Measurements from ENCODE around the gene CBY2. TPM values are rescaled to one million over a fixed set of nuclear protein-coding genes. Genes with fewer than 3 reads are reported as not detected.

The CBY2 gene
- total RNA-seq, 2 experiments from 2014 or later: not detected

- no peaks in the 10 kb centered on the region for H3K4me1 Mint-ChIP-seq
- H3K27ac Mint-ChIP-seq: no peak overlapping the region
- H3K9me3 Mint-ChIP-seq: no peaks in the 10 kb centered on the region
- no peak for DNase-seq
- ATAC-seq (ENCODE audit: low read depth): no peak
- POLR2A ChIA-PET: no interaction called here
- no peak overlapping the region for H3K4me3 Mint-ChIP-seq
- H3K27me3 Mint-ChIP-seq: no peaks in the 10 kb centered on the region
- no peaks in the 10 kb centered on the region for H3K36me3 Mint-ChIP-seq
These were observed 9.8 kb downstream of the CBY2 start for GRCh38 chr13:45711951-45712350.

GRCh38 chr13:45713106-45713690, 11.1 kb downstream of the CBY2 start:
- POLR2A ChIA-PET: no interaction called here
- Mint-ChIP-seq H3K36me3 (no peaks in the 10 kb centered on the region), H3K27ac (no peak overlapping the region), H3K4me1 (no peaks in the 10 kb centered on the region), H3K9me3 (no peaks in the 10 kb centered on the region), H3K27me3 (peaks cover 5% of the 10 kb centered on the region), H3K4me3 (no peak overlapping the region)
- ATAC-seq (ENCODE audit: low read depth) (no peak), DNase-seq (no peak)

GRCh38 chr13:45713721-45714120, 11.6 kb downstream of the CBY2 start:
- Mint-ChIP-seq H3K36me3 (no peaks in the 10 kb centered on the region), H3K9me3 (no peaks in the 10 kb centered on the region), H3K4me1 (no peaks in the 10 kb centered on the region), H3K4me3 (no peak overlapping the region), H3K27me3 (peaks cover 5% of the 10 kb centered on the region), H3K27ac (no peak overlapping the region)
- POLR2A ChIA-PET: no interaction called here
- no peak for DNase-seq
- no peak for ATAC-seq (ENCODE audit: low read depth)

- peaks cover 5% of the 10 kb centered on the region for H3K27me3 Mint-ChIP-seq
- H3K36me3 Mint-ChIP-seq: no peaks in the 10 kb centered on the region
- ATAC-seq (ENCODE audit: low read depth) (no peak), DNase-seq (no peak)
- no peaks in the 10 kb centered on the region for H3K4me1 Mint-ChIP-seq
- H3K27ac Mint-ChIP-seq: no peak overlapping the region
- no peaks in the 10 kb centered on the region for H3K9me3 Mint-ChIP-seq
- H3K4me3 Mint-ChIP-seq: no peak overlapping the region
- POLR2A ChIA-PET: no interaction called here
These were observed 12.1 kb downstream of the CBY2 start for GRCh38 chr13:45714170-45714569.

- Mint-ChIP-seq H3K27me3 (peaks cover 5% of the 10 kb centered on the region), H3K9me3 (no peaks in the 10 kb centered on the region), H3K4me1 (no peaks in the 10 kb centered on the region), H3K36me3 (no peaks in the 10 kb centered on the region), H3K4me3 (no peak overlapping the region), H3K27ac (no peak overlapping the region)
- ATAC-seq (ENCODE audit: low read depth) (no peak), DNase-seq (no peak)
- POLR2A ChIA-PET: no interaction called here
These were observed 13.2 kb downstream of the CBY2 start for GRCh38 chr13:45715351-45715750.

GRCh38 chr13:45717349-45717748, 15.2 kb downstream of the CBY2 start:
- Mint-ChIP-seq H3K9me3 (no peaks in the 10 kb centered on the region), H3K4me3 (no peak overlapping the region), H3K27ac (no peak overlapping the region), H3K27me3 (peaks cover 5% of the 10 kb centered on the region), H3K36me3 (no peaks in the 10 kb centered on the region), H3K4me1 (no peaks in the 10 kb centered on the region)
- ATAC-seq (ENCODE audit: low read depth): no peak
- no peak for DNase-seq
- POLR2A ChIA-PET: no interaction called here

GRCh38 chr13:45718063-45718462, 15.9 kb downstream of the CBY2 start:
- peaks cover 5% of the 10 kb centered on the region for H3K27me3 Mint-ChIP-seq
- no peak overlapping the region for H3K4me3 Mint-ChIP-seq
- no peaks in the 10 kb centered on the region for H3K9me3 Mint-ChIP-seq
- H3K4me1 Mint-ChIP-seq: no peaks in the 10 kb centered on the region
- no peak overlapping the region for H3K27ac Mint-ChIP-seq
- POLR2A ChIA-PET: no interaction called here
- H3K36me3 Mint-ChIP-seq: no peaks in the 10 kb centered on the region
- DNase-seq (no peak), ATAC-seq (ENCODE audit: low read depth) (no peak)

- DNase-seq: no peak
- H3K27me3 Mint-ChIP-seq: peaks cover 5% of the 10 kb centered on the region
- H3K9me3 Mint-ChIP-seq: no peaks in the 10 kb centered on the region
- no peak overlapping the region for H3K27ac Mint-ChIP-seq
- no peaks in the 10 kb centered on the region for H3K4me1 Mint-ChIP-seq
- ATAC-seq (ENCODE audit: low read depth): no peak
- POLR2A ChIA-PET: no interaction called here
- H3K36me3 Mint-ChIP-seq: no peaks in the 10 kb centered on the region
- H3K4me3 Mint-ChIP-seq: no peak overlapping the region
These were observed 16.9 kb downstream of the CBY2 start for GRCh38 chr13:45718992-45719391.

GRCh38 chr13:45721203-45721731, 19.1 kb downstream of the CBY2 start:
- ATAC-seq (ENCODE audit: low read depth): no peak
- no peak for DNase-seq
- no peak overlapping the region for H3K4me3 Mint-ChIP-seq
- no peaks in the 10 kb centered on the region for H3K4me1 Mint-ChIP-seq
- H3K36me3 Mint-ChIP-seq: no peaks in the 10 kb centered on the region
- no peaks in the 10 kb centered on the region for H3K9me3 Mint-ChIP-seq
- POLR2A ChIA-PET: no interaction called here
- no peak overlapping the region for H3K27ac Mint-ChIP-seq
- peaks cover 5% of the 10 kb centered on the region for H3K27me3 Mint-ChIP-seq

GRCh38 chr13:45723798-45724197, 21.7 kb downstream of the CBY2 start:
- Mint-ChIP-seq H3K9me3 (no peaks in the 10 kb centered on the region), H3K27me3 (no peaks in the 10 kb centered on the region), H3K4me1 (no peaks in the 10 kb centered on the region), H3K4me3 (no peak overlapping the region), H3K36me3 (no peaks in the 10 kb centered on the region), H3K27ac (no peak overlapping the region)
- ATAC-seq (ENCODE audit: low read depth): no peak
- DNase-seq: no peak
- POLR2A ChIA-PET: no interaction called here

- DNase-seq: no peak
- Mint-ChIP-seq H3K27ac (no peak overlapping the region), H3K27me3 (peaks cover 2% of the 10 kb centered on the region), H3K4me1 (no peaks in the 10 kb centered on the region), H3K4me3 (no peak overlapping the region), H3K36me3 (no peaks in the 10 kb centered on the region), H3K9me3 (no peaks in the 10 kb centered on the region)
- ATAC-seq (ENCODE audit: low read depth): no peak
- POLR2A ChIA-PET: no interaction called here
These were observed 26.6 kb downstream of the CBY2 start for GRCh38 chr13:45728759-45729158.

- no peak overlapping the region for H3K4me3 Mint-ChIP-seq
- no peaks in the 10 kb centered on the region for H3K36me3 Mint-ChIP-seq
- H3K4me1 Mint-ChIP-seq: no peaks in the 10 kb centered on the region
- DNase-seq (no peak), ATAC-seq (ENCODE audit: low read depth) (no peak)
- H3K27me3 Mint-ChIP-seq: peaks cover 2% of the 10 kb centered on the region
- peaks cover 3% of the 10 kb centered on the region for H3K9me3 Mint-ChIP-seq
- H3K27ac Mint-ChIP-seq: no peak overlapping the region
- POLR2A ChIA-PET: no interaction called here
These were observed 29.3 kb downstream of the CBY2 start for GRCh38 chr13:45731455-45731854.

GRCh38 chr13:45732916-45733315, 30.8 kb downstream of the CBY2 start:
- POLR2A ChIA-PET: no interaction called here
- peaks cover 2% of the 10 kb centered on the region for H3K27me3 Mint-ChIP-seq
- ATAC-seq (ENCODE audit: low read depth): no peak

GRCh38 chr13:45733361-45733760, 31.2 kb downstream of the CBY2 start:
- peaks cover 7% of the 10 kb centered on the region for H3K9me3 Mint-ChIP-seq
- POLR2A ChIA-PET: no interaction called here
- no peak overlapping the region for H3K4me3 Mint-ChIP-seq
- no peaks in the 10 kb centered on the region for H3K36me3 Mint-ChIP-seq
- ATAC-seq (ENCODE audit: low read depth) (no peak), DNase-seq (no peak)
- peaks cover 2% of the 10 kb centered on the region for H3K27me3 Mint-ChIP-seq
- H3K27ac Mint-ChIP-seq: no peak overlapping the region
- H3K4me1 Mint-ChIP-seq: peaks cover 3% of the 10 kb centered on the region

More at GRCh38 chr13:45732916-45733315, 30.8 kb downstream of the CBY2 start:
- no peak for DNase-seq
- Mint-ChIP-seq H3K4me3 (no peak overlapping the region), H3K36me3 (no peaks in the 10 kb centered on the region), H3K27ac (no peak overlapping the region), H3K4me1 (peaks cover 3% of the 10 kb centered on the region), H3K9me3 (peaks cover 5% of the 10 kb centered on the region)

GRCh38 chr13:45737571-45738017, 35.5 kb downstream of the CBY2 start:
- Mint-ChIP-seq H3K4me1 (peaks cover 3% of the 10 kb centered on the region), H3K27ac (no peak overlapping the region), H3K9me3 (peaks cover 7% of the 10 kb centered on the region), H3K36me3 (no peaks in the 10 kb centered on the region), H3K27me3 (no peaks in the 10 kb centered on the region), H3K4me3 (no peak overlapping the region)
- POLR2A ChIA-PET: no interaction called here
- ATAC-seq (ENCODE audit: low read depth) (no peak), DNase-seq (no peak)

Measured in activated naive CD8-positive, alpha-beta T cell treated with anti-CD3 and anti-CD28 coated beads, Interleukin-2, amount 10 ng/mL, durations not matched to agents 7 days and 5 days (primary cell).